K562 (cell line): ENCODE data around the gene BRINP2.

ENCODE experiments used
- BRF1 ChIP-seq: IDR thresholded peaks from 3 replicates; pipeline ENCODE4 v1.6.1; 2011; ENCODE audit warnings: borderline replicate concordance, mild to moderate bottlenecking; ENCODE audit not compliant: insufficient read length; ENCODE audit errors: extremely low read depth
- CBX2 ChIP-seq: fragments of 200-600 bp; sonication (generic); IDR thresholded peaks from one replicate; pipeline ENCODE4 v1.6.1; 2012; ENCODE audit warnings: mild to moderate bottlenecking, low read length, inconsistent platforms; ENCODE audit not compliant: insufficient read depth, poor library complexity, severe bottlenecking
- CHD2 ChIP-seq: IDR thresholded peaks from 2 replicates; pipeline ENCODE4 v1.6.1; 2011; ENCODE audit warnings: low read depth, low read length
- DPF2 ChIP-seq: fragments of 450-650 bp; IDR thresholded peaks from 2 replicates; pipeline ENCODE4 v1.6.1; 2016
- GTF2F1 ChIP-seq: IDR thresholded peaks from 2 replicates; pipeline ENCODE4 v1.6.1; 2011; ENCODE audit warnings: low read depth, low read length, improper control_type of control experiment
- NR1H2 ChIP-seq: sonication (generic); formaldehyde crosslinking; IDR thresholded peaks from 2 replicates; pipeline ENCODE4 v1.4.0; 2020; ENCODE audit warnings: mild to moderate bottlenecking, missing genetic modification reagents
- SP1 ChIP-seq: sonication (generic); formaldehyde crosslinking; IDR thresholded peaks from 2 replicates; pipeline ENCODE4 v1.8.1; 2022; ENCODE audit warnings: mild to moderate bottlenecking, missing genetic modification reagents
- ZNF695 ChIP-seq: fragments of 450-650 bp; formaldehyde crosslinking; IDR thresholded peaks from 2 replicates; pipeline ENCODE4 v1.4.0; 2020; ENCODE audit warnings: mild to moderate bottlenecking, moderate library complexity
- TF ChIP-seq, protein P1 (sequence below), 3 experiments: IDR thresholded peaks in 2 of 3; conservative IDR thresholded peaks in 1 of 3; 2 replicates each; pipeline ENCODE4 v1.5.1; 2011 to 2012; ENCODE audit warnings: low read length in 3 of 3, mild to moderate bottlenecking in 3 of 3, control low read depth in 2 of 3, improper control_type of control experiment in 1 of 3, inconsistent platforms in 1 of 3, low read depth in 1 of 3, mixed read lengths in 1 of 3, moderate library complexity in 1 of 3; ENCODE audit not compliant: insufficient read depth in 2 of 3

GRCh38 chr1:177275736-177276135 lies 105.0 kb downstream of the BRINP2 start:
- no peak for TF ChIP-seq NR1H2 (CRISPR knock-in tag)
- no peak for TF ChIP-seq DPF2
- TF ChIP-seq CBX2: no peak
- no peak for TF ChIP-seq CHD2
- TF ChIP-seq BRF1: no peak
- TF ChIP-seq GTF2F1: no peak
- TF ChIP-seq SP1: no peak
- no peak for TF ChIP-seq ZNF695 (CRISPR knock-in tag)
- TF ChIP-seq, protein P1, sequence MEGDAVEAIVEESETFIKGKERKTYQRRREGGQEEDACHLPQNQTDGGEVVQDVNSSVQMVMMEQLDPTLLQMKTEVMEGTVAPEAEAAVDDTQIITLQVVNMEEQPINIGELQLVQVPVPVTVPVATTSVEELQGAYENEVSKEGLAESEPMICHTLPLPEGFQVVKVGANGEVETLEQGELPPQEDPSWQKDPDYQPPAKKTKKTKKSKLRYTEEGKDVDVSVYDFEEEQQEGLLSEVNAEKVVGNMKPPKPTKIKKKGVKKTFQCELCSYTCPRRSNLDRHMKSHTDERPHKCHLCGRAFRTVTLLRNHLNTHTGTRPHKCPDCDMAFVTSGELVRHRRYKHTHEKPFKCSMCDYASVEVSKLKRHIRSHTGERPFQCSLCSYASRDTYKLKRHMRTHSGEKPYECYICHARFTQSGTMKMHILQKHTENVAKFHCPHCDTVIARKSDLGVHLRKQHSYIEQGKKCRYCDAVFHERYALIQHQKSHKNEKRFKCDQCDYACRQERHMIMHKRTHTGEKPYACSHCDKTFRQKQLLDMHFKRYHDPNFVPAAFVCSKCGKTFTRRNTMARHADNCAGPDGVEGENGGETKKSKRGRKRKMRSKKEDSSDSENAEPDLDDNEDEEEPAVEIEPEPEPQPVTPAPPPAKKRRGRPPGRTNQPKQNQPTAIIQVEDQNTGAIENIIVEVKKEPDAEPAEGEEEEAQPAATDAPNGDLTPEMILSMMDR (IDR thresholded peaks at IDR 0.05 in 2 of 3, conservative IDR thresholded peaks at IDR 0.05 in 1 of 3; ENCODE audit: insufficient read depth in 2 of 3, low read depth in 1 of 3, low read length in 3 of 3): no peak
